ENCODE measurements around the gene RHBDF1.

Gene RHBDF1, protein sequence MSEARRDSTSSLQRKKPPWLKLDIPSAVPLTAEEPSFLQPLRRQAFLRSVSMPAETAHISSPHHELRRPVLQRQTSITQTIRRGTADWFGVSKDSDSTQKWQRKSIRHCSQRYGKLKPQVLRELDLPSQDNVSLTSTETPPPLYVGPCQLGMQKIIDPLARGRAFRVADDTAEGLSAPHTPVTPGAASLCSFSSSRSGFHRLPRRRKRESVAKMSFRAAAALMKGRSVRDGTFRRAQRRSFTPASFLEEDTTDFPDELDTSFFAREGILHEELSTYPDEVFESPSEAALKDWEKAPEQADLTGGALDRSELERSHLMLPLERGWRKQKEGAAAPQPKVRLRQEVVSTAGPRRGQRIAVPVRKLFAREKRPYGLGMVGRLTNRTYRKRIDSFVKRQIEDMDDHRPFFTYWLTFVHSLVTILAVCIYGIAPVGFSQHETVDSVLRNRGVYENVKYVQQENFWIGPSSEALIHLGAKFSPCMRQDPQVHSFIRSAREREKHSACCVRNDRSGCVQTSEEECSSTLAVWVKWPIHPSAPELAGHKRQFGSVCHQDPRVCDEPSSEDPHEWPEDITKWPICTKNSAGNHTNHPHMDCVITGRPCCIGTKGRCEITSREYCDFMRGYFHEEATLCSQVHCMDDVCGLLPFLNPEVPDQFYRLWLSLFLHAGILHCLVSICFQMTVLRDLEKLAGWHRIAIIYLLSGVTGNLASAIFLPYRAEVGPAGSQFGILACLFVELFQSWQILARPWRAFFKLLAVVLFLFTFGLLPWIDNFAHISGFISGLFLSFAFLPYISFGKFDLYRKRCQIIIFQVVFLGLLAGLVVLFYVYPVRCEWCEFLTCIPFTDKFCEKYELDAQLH

DNA sequence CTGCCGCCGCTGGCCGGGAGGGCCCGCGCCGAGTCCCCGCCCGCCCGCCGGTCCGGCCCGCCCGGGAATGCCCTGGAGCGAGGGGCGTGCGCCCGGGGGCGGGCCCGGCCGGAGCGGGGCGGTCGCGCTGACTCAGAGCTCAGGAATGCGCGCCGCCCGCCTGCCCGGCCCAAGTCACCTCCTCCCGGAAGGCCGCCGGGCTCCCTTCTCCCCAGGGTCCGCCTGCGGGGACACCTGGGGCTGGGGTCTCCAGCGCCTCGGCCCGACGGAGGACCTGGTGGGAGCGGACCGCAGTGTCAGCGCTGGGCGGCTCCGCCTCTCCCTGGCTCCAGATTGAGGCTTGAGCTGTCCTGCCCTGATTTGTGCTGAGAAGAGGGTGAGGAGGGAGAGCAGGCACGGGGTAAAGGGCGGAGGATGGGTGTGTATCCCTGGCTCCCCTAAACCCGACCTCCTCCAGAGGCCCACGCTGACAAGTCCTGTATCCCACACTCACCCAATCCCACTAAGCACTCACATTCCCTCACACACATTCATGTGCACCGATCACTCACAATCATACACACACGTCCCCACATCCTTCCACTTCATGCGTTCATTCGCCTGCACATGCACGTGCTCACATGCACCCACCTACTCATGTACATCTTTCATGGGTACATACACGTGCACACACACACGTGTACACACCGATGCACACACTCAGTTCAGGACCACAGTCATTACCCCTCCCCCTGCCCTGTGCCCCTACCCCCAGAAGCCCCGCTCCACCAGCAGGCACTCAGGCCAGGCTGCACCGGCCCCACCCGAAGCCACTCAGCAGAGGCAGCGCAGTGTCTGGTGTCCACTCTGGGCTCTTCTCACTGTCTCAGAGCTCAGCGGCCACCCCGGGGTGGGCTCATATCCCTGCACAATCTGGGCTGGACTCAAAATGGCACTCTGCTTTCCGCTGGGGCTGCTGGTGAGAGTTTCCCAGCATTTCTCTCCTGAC is at the start of gene RHBDF1:
Gene RHBDF1, minus strand, starts transcription at position 71 of the 988 bp plus-strand sequence. CDS start 7,616 bp downstream, outside the sequence.
- DNase-seq: no peak

DNA sequence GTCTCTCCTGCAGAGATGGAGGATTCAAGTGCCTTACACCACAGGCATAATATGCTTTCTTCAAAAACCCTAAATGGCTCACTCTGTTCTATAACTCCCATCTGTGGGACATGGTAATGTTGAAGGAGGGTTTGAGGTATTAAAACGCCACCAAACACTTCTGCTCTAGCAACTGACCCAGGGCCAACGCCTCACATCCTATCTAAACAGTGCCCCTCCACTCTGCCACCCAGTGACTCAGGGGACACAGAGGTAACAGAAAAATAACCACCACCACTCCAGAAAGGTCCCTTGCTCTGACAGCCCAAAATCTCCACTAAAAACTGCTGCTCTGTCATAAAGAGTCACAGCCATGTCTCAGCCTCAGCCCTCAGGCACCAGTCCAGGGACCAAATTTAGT is 48.3 kb upstream of the RHBDF1 start:
- no peak for DNase-seq

DNA sequence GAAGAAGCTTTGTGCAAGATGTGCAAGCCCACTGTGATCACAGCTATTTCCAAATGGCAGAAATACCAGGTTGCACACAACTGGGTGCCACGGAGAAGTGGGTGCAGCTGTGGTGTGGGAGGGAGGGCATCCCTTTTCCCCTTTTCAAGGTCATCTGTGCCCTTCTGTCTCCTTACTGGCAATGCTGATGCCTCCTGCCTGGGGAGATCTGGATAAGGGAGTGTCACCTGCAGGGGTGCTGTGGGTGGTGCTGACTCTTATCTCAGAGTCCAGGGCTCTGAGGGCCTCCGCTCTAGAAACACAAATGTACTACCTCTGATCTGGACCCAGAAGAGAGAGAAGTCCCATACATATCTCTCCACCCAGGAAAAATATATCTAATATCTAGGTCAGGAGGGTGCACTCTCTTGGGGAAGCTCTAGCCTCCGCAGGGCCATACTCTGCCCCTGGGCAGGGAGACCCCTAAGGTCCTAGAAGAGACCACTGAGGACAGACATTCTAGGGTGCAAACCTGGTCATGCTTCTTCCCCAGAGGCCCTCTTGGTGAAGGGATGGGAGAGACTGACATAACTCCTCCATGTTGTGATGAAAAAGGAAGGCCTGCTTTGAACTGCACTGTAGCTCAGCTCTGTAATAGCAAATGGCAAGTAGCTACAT is 47.5 kb upstream of the RHBDF1 start:
- DNase-seq: no peak

DNA sequence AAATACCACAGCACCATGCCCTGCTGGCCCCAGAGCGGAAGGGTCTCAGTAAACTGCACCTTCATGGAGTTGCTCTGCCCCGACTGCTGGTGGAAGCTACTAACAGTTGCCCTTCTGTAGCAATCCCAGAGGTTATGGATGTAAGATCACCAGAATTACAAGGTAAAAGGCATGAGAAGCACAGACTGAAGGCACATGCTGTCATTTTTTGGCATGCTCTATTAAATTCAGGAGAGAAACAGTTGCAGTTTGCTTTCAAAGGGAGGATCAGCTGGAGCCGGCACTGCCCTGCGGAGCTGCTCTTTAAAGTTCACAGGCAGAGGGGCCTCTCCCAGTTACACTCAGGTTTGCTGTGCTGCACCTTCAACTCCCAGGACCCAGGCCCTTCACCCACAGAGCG is 46.9 kb upstream of the RHBDF1 start:
- DNase-seq: no peak

DNA sequence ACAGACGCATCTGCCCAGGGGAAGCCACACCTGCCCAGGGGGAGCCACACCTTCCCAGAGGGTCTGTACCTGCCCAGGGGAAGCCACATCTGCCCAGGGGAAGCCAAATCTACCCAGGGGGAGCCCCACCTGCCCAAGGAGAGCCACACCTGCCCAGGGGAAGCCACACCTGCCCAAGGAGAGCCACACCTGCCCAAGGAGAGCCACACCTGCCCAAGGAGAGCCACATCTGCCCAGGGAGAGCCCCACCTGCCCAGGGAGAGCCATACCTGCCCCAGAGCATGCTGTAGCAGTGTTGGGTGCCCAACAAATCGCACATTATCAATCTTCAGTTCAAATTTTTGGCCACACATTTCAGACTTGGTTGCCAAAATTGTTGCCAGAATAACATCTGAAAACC is 46.4 kb upstream of the RHBDF1 start:
- DNase-seq: no peak

DNA sequence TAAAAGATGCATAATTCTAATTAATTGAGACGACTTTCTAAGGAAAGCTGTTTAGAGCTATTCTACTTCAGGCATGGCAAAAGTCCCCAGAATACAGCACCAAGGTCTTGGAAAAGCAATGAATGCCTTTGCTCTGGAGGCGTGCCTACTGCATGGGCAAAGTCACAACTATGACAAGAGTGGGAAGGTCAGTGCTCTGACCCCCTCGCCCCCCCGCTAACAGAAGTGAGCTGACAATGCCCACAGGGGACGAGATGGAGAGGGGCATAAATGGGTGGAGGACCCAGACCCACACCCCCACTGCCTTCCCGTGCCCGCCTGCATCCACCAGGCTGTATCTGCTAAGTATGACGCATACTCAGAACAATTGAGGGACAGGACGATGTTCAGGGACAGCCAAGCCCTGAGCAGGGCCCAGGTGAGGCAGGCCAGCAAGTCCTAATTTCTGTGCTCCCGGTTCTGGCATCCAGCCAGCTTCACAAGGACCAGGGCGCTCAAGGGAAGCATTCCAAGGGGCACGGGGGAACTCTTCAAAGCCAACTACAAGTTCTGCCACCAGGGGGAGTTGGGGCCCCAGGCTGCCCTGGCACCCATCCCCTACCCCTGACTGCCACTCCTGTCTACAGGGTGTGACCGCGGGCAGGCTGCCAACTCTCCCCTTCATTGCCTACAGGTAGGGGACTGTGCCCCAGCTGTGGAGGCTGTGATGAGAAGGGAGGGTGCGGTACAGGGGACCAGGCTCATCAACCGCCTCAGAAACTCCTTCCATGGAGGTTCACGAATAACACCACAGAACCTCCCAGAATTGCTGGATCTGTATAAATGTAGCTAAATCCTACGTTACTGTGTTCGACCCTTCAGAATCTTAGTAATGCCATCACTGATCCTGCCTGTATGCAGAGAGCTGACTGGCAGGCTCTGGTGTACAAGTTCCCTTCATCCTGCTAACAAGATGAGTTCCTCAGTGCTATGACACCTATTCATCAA is 45.2 kb upstream of the RHBDF1 start:
- DNase-seq: peak; percentile 42 to 84 (median 75)

DNA sequence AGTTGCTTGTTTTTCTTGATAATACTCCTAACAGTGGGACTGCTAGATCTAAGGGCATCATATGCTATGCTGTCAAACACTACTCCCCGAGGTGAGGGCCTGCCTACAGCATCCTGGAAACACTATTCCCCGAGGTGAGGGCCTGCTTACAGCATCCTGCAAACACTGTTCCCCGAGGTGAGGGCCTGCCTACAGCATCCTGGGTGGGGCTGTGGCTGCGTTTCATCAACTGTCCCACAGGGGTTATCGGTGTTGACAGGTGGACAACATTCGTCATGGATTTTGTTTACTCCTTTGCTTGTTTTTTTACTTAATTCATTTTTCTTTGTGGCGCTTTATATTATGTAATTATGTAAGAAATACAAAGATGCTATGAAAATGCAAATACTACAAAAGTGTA is 43.6 kb upstream of the RHBDF1 start:
- DNase-seq: no peak

DNA sequence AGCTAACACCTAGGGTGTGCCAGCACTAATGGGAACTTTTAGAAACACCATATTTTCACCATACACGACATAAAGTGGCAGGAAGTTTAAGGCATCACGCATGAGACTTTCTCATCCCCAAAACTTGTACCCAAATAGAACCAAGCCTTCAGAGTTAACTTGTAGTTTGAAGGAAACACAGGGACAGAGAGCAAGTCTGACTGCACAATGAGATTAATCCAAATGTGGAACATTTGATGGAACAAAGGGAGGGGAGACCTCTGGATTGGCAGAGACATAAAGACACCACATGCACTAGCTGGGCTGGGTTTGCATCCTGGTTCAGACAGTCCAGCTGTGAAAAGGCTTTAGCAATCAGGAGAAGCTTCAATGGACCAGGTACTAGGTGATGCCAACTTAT is 41.9 kb upstream of the RHBDF1 start:
- DNase-seq: no peak

DNA sequence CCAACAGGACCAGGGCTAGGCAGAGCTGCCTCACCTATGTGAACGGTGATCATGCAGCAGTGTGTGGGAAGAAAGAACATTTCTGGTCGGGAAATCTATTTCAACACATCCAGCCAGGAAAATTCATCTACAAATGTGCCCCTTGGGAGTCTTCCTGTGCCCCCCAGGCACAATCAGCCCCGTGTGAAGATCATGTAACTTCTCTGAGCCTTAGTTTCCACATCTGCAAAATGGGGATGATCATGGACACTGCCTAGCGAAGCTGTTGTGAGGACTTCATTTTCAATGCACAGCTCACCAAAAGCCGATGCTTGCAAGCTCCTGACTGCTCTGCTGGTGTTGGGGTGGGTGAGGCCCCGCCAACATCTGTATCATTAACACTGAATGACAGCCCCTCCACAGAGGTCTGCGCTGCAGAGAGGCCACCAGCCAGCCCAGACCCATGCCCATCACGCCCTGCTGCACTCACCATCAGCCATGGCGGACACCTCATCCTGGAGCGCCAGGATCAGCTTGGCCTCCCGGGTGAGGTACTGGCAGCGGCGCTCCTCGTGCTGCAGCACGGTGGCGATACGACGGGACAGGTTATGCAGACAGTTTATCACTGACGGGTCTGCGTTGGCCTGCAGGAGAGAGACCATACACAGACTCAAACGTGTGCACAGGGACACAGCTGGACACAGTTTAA is 39.9 kb upstream of the RHBDF1 start:
- DNase-seq: no peak

DNA sequence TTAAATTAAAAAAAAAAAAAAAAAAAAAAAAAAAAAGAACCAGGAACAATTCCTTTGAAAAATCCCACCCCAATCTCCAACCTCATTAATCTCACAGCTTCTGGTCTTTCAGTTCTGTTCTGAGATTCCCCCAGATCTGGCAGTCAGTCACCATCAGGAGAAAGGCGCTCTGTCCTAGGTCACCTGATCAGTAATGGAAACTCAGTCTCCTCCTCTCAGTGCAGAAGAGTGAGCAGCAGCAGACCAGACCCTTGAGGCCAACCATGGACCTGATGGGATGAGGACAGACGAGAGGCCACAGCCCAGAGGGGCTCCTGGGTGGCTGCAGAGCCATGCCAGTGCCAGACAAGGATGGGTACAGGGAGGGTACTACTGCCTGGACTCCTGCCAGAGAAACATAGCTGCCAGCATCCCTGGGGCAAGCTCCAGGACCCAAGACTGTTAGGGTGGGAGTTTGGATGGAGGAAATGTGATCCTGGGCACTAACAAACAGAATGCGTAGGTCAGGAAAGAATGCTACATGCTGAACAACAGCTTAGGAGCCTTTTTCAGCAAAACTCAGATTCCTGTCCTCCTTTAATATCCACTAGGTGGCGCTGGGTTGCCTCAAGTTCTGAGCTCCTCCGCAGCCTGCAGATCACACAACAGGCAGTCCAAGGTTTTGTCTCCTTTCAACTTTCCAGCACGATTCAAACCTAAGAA is 34.3 kb upstream of the RHBDF1 start:
- DNase-seq: peak; percentile 35 to 89 (median 79)

DNA sequence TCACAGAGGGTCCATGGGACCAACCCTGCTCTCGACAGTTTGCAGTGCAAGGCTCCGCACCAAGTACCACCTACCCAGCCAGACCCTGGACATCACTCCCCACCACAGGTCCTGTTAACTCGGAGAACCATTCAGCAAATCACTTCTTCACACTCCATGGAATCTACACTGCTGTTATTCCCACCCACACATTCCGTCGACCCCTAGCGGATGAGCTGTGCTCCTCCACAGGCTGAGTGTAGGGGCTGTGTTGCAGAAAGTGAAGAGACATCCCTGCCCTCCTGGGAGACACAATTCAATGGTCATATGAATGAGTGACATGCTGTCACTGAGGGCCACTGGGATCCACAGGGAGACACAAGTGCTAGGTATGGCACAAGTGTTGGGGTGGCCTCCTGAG is 33.1 kb upstream of the RHBDF1 start:
- no peak for DNase-seq

DNA sequence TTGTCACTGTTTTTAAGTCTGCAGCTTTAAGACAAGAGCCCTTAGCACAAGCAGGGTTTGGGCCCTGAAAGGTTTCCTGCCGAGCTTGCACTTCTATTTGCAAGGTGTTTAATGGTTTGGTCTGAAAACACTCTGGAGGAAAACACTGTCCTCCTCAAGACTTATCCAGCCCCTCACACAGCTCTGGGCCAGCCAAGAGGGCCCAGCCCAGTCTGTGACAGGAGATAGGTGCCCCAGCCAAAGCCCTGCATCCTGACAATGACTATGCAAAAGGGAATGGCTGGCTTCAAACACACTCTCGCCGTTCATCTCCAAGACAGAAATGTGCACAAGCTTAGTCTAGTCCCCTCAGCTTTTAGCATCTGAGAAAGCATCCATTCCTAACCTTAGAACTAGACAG is 32.5 kb upstream of the RHBDF1 start:
- DNase-seq: no peak

DNA sequence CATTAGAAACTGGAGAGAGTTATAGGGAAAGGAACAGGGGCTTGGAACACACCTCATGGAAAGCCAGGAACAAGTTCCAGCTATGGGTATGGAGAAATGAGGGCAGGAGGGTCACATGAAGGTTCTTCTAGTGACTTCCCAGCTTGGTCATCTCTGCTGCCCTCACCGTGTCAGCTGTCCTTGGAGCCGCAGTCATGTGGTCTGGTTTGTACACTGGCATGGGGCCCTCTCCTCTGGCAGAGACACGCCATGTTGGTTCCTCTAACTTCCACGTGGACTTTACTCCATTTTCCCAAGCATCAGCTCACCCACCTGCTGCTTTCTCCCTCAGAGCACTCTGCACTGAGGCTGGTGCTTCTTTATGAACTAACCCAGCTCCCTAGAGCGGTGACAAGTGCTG is 31.9 kb upstream of the RHBDF1 start:
- no peak for DNase-seq

DNA sequence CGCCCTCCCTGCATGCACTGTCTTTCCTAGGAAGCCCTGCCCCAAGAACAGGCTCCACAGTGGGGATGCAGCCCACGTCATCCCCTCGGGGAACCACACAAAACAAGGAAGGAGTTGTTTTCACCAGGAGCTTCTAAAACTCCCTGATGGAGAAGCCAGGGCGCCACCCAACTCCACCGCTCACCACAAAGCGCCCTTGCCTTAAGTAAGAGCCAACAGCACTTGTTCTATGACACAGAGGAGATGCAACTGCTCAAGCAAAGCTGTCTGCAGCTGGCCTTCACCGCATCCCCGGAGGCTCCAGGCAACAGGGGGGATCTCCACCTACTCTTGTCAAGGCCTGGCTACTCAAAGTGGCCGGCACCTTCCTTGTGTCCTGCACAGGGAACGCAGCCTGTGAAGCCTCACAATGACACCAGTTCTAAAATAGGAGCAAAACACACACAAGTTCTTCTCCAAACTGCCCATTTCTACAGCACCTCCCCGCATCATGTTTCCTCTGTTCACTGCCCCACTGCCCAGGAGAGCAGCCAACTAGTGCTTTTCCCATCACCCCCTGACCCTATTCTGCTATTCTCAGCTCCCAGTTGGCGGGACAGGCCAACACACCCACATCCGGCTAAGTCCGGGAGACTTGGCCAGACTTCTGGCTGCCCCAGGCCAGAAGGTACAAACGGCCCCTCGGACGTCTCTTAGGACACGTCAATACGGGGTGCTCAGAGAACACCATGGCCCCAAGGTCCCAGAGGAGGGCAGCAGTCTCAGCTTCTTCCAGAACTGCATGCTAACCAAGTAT is 29.8 kb upstream of the RHBDF1 start:
- no peak for DNase-seq

DNA sequence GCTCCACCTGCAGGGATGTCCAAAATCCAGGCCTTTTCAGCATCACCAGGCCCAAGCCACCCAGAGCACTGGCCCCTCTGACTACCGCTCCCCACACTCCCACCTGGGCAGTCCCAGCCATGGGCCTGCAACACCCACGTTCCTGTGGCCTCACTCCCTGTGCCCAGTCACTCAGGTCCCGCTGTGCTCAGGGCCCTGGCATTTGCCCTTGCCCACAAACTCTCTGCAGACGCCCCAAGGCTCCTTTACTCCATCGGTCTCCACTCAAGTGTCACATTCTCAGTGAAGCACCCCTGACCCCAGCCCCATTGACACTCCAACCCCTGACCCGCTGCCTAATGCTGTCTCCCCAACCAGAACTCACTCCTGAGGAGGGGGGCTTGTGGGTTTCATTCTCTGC is 29.2 kb upstream of the RHBDF1 start:
- no peak for DNase-seq

DNA sequence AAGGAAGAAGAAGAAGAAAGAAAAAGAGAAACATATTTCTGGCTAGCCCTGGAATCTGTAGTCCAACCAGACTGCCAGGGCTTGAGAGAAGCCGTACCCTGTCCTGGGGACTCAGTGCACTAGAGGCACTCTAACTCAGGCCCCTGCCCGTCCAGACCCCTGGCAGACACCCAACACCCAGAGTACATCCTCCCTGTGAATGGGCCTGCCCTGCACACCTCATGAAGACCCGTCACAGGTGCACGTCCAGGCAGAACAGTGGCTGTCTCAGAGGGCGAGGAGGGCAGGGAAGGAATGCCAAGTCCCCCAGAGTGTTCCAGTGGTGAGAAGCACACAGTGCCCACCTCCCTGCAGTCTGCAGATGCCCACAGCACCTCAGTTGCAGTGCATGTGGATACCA is 28.6 kb upstream of the RHBDF1 start:
- no peak for DNase-seq

DNA sequence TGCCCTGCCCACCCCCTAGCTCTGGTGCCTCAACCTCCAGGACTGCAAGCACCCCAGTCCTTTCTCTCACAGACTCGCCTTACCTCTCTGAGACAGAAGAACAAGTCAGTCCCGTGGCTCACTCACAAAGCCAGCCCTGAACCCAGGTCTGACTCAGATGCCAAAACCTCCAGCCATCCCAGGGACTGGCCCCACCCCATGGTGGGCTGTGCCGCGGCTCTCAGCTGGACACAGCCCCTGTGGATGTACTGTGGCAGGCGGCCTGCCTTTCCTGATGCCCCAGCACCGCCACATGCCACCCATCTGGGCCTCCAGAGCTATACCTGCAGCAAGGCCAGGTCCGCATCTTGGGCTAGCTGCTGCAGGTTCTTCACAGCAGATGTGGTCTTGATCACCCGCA is 25.4 kb upstream of the RHBDF1 start:
- DNase-seq: no peak

DNA sequence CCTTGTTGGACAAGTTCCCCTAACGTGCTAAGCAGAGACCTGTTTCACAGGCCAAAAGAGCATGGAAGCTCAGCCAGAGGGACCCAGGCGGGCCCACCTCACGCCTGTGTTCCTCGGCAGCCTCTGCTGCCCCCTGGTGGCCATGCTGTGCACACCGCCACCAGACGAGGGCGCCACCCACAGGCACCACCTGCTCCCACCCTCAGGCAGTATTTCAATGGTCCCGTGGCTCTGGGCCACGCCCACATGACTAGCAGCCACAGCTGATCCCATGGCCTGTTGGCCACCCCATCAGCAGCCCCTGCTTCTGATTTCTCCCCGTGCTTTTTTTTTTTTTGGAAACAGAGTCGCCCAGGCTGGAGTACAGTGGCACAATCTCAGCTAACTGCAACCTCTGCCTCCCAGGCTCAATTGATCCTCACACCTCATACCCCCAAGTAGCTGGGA is 24.5 kb upstream of the RHBDF1 start:
- DNase-seq: peak; percentile 55 to 88 (median 80)

DNA sequence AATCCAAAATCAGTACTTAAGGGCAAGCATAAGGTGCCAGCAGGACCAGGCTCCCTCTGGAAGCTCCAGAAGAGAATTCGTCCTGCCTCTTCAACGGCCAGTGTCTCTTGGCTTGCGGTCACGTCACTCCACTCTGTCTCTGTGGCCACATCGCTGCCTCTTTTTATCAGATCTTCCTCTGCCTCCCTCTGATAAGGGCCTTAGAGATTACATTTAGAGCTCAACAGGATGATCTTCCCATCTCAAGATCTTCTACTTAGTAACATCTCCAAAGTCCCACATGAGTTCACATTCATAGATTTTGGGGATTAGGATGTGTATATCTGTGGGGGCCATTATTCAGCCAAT is 22.5 kb upstream of the RHBDF1 start:
- DNase-seq: no peak
